D721Med (cell line): Measurements from ENCODE around the gene FEM1B.

Source experiments
- DNase-seq: peaks from one replicate; pipeline ENCODE4 v3.0.0; 2011; ENCODE audit warnings: low spot score; ENCODE audit not compliant: insufficient read length
- FAIRE-seq: peaks from 2 replicates; lab custom pipeline; 2011; peaks lifted over from hg19 to GRCh38; lab: Jason Lieb, UNC
- CTCF ChIP-seq: IDR thresholded peaks from 2 replicates; pipeline ENCODE4 v1.5.1; 2012; ENCODE audit warnings: mild to moderate bottlenecking, control low read depth; ENCODE audit not compliant: insufficient read depth; ENCODE audit errors: missing control alignments

The FEM1B gene

GRCh38 chr15:68316061-68316804, 38.7 kb downstream of the FEM1B start:
- TF ChIP-seq CTCF = peak; percentile 61
- no peak for FAIRE-seq

DNA sequence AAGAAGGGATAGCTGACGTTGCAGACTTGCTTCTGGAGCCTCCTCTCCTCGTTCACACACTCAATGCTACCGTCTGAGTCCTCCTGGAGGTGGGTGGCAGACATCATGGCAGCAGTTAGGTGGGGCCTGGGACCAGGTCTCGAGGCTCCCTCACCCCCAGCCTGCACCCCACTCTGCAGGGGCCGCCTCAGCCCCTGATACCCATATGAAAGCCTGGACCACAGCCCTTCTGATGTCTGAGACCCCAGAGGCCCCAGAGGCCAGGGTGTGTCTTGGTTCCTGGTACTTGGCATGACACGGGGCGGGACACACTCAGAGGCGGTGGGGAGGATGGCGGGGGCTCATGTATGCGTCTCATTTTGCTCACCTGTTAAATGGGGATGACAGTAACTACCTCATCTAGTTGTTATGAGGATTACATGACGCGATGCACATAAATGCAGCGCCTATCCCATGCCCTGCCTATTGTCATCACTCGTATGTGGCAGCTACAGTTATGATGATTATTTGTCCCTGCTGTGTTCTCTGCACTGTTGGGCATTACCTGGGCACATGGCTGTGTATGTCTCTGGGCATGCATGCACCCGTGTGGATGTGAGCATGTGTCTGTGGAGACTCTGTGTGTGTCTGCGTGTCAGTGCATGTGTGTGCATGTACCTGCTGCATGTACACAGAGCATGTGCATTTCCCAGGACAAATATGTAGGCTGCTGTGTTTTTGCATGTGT, 39.9 kb downstream of the FEM1B start:
- DNase-seq = no peak
- FAIRE-seq = no peak
- TF ChIP-seq CTCF = no peak

More at GRCh38 chr15:68316061-68316804, 38.7 kb downstream of the FEM1B start:
- no peak for DNase-seq

GRCh38 chr15:68318008-68318835, 40.7 kb downstream of the FEM1B start:
- DNase-seq (no peak), FAIRE-seq (no peak)

GRCh38 chr15:68318931-68319909, 41.7 kb downstream of the FEM1B start:
- FAIRE-seq (no peak), DNase-seq (no peak)
- no peak for TF ChIP-seq CTCF

More at GRCh38 chr15:68318008-68318835, 40.7 kb downstream of the FEM1B start:
- no peak for TF ChIP-seq CTCF

DNA sequence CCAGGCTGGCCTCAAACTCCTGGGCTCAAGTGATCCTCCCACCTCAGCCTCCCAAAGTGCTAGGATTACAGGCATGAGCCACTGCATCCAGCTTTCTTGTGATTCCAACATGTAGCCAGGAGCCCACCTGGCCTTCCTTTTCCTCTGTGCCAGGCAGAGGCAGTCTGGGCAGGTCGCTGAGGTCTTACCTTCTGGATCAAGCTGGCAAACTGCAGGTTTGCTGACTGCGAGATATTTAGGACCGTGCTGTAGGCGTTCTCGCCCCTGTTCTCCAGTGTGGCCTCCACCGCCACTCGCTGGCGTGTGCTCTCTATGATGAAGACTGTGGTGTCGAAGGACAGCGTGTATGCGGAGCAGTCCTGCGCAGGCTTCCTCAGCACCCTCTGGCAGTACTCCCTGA, 42.5 kb downstream of the FEM1B start:
- FAIRE-seq = no peak
- no peak for TF ChIP-seq CTCF

GRCh38 chr15:68321229-68321628, 43.7 kb downstream of the FEM1B start:
- FAIRE-seq = no peak
- TF ChIP-seq CTCF = no peak
- DNase-seq = no peak

More for the DNA sequence above, 42.5 kb downstream of the FEM1B start:
- no peak for DNase-seq
